GM19395 (cell line): Measurements from ENCODE around the gene ZFAND3.
A peak's percentile ranks its signal among the peaks of the same experiment; 100 is the strongest.

Experiments used
- ATAC-seq: cut with Tn5 transposase; IDR thresholded peaks from one replicate; pipeline ENCODE4 v1.9.1; 2021; ENCODE audit warnings: mild to moderate bottlenecking, moderate library complexity; ENCODE audit not compliant: unreplicated experiment

Gene ZFAND3

DNA sequence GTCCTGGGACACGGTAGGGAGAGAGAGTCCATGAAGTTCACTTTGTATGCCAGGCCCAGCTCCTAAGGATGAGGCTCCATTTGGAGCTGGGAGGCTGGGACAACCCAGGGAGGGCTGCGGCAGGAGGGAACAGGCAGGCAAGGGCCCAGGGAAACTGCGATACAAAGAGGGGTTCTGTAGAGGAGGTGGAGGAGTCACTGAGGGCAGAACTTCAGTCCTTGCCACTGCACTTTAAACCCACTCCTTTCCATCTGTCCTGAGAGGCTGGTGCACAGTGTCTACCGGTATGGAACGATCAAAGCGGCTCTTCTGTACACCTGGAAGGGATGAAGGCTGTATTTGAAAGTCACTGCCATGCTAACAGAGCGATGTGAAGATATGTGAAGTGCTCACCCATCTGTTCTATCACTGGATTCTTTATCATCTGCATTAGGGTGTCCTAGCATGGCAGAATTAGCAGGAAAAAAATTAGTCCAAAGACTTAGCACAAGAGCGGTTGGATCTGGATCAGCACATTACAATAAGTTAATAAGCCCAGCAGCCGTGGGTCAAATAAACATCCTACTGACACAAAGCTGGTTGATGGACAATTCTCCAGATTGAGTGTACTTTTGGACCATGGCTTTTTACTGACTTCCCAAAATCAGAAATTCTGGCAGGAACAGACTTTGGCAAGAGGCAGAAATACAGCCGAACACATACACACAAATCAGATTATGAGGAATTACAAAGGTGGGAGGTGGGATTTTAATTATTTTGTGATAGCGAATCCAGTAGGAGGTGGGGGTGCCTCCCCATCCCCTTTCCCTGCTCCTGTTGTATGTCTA is 20.9 kb upstream of the ZFAND3 start:
- no peak for ATAC-seq

DNA sequence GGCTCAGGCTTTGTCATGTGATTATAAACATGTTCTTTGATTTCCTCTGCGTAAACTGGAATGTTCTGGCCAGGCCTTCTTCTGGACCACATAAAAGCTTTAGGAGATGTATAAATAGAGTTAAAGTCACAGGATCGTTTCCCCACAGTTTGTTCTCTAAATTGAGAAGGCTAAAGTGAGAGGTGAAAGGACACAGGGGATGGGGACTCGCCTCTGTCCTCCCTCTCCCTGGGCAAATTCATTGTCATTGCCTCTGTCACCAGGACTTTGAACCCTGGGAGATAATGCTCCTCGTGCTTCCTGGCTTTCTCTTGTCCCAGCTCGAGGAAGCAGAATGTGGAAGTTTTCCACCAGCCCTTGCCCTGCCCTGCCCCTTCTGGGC is 20.3 kb upstream of the ZFAND3 start:
- ATAC-seq = no peak

DNA sequence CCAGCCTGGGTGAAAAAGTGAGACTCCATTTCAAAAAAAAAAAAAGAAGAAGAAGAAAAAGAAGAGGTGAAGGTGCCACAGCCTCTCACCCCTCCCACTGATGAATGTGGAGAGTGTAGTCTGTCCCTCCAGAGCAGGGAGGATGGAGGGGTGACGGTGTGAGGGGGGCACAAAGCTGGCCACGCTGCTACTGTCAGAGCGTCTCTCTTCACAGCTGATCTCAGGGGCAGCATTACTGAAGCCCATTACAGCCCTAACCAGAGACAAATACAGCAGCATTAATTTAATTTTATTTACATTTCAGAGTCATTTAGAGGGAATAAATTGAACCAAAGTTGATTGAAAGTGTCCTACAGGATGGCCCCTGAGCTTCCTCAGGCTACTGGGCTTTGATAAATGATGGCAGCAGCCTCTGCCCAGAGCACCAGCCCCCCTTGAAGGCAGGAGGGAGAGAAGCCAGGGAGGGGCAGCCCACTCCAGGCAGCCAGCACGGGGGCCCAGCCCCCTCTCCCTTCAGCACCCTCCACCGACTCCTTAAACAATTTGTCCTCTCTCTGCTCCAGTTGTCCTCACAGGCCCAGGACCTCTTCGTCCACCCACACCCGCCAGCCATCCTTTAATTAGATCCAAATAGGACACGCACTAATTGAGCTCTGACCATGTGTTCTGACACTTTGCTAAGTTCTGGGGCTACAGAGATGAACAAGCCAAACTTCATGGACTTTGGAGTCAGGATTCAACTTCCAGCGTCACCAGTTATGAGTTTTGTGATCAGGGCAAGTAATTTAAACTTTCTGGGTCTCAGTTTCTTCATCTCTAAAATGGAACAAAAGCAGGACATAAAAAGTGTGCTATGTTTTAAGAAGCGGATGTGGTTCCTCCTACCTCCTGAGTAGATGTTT is 18.6 kb upstream of the ZFAND3 start:
- ATAC-seq = no peak

DNA sequence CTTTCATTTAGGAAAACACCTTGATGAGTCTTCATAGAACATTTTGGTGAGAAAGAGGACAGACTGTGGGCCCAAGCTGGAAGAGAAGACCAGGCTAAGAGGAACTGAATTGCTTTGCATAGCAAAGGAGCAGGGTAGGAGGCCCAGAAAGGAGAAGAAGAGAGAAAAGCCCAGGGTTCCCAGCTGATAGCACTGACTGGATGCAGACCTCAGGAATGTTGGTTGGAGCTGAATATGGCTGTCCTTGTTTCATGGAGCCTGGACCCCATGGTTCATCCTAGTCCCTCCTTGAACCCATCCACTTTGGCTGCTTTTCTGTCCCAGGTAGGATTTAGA is 18.0 kb upstream of the ZFAND3 start:
- ATAC-seq = no peak

DNA sequence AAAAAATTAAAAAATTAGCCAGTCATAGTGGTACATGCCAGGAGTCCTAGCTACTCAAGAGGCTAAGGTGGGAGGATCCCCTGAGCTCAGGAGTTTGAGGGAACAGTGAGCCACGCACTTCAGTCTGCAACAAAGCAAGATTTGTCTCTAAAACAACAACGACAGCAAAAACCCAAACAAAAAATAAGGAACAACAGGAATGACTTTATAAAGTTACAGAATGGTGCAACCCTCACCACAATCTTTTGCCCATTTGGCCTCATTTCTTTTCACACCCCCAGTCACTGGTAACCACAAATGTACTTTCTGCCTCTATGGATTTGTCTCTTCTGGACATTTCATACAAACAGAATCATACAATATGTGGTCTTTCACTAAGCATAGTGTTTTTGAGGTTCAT is 16.7 kb upstream of the ZFAND3 start:
- no peak for ATAC-seq

DNA sequence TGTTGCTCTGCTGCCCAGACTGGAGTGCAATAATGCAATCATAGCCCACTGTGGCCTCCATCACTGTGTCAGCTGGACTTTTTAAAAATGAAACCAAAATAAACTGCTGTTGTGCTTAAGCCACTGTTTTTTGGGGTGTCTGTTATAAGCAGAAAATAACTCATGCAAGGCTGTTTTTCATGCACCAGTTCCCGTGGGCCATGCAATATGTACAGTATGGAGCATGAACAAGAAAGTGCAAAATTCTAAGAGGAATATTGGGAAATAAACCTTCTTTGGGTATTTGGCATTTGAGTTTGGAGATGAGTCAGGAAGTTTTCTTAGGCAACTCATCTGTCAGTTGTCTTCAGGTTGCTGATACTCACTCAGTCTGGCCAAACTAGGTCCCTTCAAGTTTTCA is 14.9 kb upstream of the ZFAND3 start:
- ATAC-seq = no peak

DNA sequence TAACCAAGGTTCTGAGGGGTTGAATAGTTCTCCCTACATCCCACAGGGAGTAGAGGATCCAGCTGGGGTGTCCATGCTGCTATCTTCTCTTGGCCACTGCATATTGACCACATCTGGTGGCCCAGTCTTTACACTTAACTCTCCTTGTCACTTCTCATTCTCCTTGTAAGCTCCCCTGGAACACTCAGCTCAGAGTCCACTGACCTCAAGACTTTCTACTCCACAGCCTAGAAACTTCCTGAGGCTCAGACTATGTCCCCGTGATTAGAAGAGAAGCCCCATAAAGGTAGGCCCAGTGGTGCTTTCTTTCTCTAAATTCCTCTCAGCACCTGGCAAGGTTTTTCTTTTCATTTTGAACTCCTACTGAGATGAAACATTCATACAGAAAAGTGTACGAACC is 13.3 kb upstream of the ZFAND3 start:
- no peak for ATAC-seq

DNA sequence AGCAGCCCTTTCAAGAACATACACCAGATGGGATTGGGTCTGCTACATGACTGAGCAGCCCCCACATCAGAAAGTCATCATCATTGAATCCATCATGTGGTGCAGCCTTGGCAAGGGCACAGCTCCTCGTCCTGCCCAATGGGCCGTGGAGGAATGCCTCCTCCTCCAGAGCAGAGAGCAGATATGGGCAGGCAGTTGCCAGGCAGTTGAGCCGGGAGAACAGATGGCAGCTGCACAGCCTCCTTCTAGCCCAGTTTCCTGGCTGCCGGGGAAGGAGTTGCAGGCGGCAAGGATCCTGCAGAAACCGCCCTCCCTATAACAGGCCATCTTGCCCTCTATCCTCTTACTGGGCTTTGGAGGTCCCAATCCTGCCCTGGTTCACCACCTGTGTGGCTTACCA is 11.9 kb upstream of the ZFAND3 start:
- no peak for ATAC-seq

DNA sequence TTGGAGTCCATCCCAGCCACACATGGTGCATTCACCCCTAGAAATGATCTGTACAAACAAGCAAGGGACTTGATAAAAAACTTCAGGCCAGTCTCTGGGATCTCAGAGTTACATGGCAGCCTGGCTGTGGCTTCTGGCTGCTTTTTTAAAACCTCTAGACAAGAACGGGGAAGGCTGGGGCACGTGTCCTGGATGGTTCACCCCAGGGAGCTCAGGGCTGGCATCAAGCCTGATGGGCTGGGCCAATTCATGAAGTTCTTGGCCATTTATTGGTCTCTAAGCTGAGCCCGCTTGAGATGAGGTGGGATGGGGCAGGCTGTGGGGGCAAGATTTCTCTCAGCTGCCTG is 10.4 kb upstream of the ZFAND3 start:
- ATAC-seq = no peak

DNA sequence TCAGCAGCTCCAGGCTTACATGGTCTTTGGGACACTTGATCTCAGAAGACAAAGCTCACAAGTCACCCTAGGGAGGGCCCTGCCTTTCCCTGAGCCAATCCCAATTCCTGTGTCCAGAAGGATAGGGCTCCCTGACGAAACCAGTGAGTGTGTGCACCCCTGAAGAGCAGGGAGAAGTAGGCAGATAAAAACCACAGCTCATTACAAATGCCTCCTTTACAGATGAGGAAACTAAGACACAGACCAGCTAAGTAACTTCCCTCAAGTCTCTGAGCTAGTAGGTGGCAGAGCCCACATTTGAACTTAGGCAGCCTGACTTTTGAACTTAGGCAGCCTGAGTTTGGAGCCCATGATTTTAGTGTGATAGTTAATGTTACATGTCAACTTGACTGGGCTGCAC is 6.7 kb upstream of the ZFAND3 start:
- no peak for ATAC-seq

DNA sequence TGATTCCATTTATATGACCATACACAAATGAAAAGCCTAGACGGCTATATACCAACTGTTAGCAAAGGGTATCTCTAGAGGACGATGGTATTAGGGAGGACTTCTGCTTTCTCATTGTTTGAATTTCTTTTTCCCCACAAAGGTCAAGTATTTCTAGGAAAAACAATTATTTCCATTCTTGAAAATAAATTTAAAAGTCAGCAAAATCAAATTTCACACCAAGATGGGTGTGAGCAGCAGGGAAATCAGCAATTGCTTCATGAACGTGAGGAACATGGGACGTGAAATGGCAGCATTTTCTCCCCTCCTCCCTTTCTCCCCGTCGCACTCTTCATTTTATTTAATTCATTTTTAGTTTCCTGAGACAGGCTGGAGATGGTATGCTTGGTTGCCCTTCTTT is 5.2 kb upstream of the ZFAND3 start:
- ATAC-seq = no peak

DNA sequence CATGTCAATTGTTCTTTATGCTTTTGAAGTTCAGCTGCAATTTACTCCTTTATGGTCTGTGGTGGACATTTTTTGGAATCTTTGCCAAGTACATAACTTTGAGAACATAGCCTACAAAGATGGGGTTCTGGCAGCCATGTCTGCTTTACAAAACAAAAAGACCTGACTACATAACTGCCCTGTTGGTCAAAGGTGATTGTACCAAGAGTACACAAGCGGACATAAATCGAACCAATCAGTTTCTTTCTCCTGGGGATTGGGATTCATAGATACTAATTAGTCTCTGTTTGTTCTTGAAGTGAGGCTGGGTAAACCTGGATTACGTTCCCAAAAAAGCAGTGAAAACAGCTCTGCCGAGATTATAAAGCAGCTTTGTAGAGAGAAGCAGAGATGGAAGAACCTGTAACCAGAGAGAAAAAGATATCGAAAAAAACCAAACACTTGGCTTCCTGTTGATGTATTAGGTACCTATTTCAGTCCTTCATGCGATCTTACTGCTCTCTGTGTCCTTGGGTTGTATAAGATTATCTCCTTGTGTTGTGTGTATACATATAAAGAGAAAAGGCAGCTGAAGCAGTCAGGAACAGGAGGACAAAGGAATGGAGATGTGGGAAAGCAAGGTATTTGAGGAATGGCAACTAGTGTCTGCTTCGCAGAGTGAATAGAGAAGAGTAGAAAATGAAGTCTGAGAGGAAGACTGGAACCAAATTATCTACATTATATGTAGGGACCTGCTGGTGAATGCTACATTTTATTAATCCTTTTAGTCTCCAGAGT is 2.7 kb upstream of the ZFAND3 start:
- no peak for ATAC-seq

DNA sequence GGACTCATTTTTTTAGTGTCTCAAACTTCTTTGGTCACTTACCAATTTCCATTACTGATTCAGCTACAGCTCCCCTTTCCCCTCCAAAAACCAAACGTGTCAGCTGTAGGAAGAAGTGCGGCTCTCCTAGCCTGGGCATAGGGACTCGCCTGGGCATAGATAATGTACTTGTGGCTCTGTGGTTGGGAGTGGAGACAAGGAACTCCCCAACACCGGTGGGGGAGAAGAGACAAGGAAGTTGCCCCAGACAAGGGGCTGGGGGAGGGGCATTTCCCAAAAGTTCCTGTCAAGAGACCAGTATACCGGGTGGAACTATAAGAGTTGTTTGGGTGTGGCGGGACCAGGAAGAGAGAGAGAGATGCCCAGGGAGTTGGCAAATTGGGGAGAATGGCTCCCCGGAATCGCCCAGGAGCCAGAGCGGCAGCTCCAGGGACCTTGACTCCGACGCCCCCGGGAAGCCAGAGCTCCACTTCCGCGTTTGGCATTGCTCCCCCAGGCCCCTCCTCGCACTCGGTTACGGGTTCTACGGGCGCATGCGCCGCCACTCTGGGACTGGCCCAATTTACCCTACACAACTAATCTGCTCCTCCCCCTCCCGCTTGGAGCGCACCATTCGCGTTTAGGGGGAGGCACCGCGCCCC is 871 bp upstream of the ZFAND3 start:
- ATAC-seq = peak; percentile 78

DNA sequence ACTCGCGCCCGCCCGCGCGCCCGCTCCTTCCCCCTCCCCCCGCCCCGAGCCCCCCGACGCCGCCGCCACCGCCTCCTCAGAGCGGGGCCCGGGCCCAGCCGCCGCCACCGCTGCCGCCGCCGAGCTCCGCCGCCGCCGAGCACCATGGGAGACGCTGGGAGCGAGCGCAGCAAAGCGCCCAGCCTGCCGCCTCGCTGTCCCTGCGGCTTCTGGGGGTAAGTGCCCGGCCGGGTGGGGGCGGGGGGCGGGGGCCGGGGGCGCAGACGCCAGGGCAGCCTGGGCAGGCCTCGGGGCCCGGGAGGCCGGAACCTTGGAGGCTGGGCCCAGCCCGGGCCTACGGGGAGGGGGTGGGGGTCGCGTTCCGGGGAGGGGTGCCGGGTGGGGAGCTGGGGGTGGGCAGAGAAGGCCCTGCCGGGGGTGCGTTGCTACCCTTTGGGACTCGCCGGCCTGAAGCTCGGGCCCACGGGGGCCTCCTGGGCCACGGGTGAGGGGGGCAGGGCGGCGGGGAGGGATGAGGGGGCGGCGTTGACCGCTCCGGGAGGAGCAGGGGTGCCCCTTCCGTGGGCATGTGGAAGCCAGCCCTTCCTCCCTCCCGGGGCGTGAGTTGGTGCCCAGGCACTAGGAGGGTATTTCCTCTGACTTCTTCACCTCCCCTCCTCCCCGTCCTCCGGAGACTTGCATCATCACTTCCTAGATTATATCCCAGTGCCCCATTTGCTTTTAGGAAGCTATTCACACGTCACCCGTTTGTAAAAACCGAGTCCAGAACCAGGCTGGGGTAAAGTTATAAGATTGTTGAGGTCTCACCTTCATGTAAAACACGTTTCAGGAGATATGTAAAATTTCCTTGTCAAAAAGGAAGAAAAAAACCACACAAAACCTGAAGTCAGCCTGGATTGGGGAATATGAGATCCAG is 533 bp downstream of the ZFAND3 start:
- no peak for ATAC-seq

DNA sequence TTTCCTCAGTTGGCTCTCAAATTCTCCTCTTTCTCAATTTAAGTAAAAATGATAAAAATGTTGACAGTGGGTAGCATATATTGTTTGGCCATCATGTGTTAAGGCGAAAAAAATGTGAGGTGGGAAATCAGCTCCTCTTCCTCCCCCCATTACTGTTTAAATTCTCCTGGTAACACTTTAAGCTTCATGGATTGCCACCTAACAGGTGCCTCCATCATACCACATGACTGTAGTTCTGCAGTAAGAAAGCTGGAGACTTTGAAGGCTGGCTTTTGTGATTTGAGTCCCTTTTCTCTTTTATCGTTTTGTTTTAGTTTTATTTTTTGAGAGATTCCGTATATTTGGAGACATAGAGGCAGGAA is 1.2 kb downstream of the ZFAND3 start:
- no peak for ATAC-seq

DNA sequence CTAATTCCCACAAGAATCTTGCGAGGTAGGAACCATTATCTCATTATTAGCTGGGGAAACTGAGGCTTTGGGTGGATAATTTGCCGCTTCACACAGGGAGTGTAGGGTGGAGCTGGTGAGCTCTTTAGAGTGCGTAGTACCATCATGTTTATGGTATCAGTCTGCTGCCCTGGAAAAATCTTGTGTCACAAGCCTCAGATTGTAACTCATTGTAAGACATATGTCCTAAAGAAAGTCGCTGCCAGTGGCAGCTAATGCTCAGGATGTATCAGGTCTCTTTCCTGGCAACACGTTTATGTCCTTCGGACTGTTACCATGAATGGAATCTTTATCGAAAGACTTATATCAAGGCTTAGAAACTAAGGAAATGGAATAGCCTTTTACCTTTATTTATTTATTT is 1.9 kb downstream of the ZFAND3 start:
- no peak for ATAC-seq

DNA sequence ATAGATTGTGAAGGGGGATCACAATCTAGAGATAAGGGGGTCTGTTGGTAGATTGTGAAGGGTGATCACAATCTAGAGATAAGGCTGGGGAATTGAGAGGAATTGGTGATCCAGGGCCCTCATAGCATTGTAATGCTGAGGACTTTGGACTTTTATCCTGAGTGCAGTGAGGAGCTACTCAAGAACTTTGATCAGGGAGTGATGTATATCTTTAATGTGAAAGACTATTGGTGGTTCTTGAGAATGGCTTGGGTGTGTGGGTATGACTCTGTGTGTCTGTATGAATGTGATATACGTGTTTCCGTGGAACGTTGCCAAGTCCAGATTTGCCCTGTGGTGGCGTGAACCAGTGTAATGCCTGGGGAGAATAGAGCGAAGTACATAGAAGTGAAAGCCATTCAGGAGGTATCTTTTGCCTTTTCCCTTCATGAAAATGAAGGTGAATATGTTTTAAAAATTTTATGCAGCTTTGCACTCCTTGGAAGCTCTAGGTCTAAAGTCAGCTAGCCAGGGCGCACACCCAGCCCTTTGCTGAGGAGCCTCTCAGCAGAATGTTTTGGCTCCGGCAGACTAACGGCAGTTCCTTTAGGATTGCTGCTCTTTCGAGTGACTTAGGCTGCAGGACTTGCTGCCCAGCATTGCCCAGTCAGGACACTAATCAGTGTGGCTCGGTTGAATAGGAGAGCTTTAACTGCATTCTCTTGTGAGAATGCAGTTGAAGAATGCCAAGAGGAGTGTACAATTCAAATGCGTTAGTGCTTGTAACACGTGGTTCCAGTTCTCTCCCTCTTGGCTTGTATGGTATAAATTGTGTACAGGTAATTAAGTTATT is 3.5 kb downstream of the ZFAND3 start:
- no peak for ATAC-seq

DNA sequence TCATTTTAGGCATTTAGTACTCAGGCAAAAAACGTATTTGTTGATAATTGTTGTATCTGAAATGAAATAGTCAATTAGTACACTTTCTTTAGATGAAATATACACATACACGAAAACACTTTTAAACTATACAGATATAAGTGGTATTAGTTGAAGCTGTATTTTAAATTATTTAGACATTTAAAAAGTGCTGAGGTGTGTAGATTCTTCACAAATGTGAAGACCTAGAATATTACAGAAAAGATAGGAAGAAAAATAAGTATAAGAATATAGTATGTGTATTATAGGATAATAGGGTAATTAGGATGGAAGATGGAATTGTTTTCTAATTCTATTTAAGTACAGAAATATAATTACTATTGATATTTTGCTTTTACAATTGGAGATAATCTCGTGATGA is 4.6 kb downstream of the ZFAND3 start:
- ATAC-seq = no peak

DNA sequence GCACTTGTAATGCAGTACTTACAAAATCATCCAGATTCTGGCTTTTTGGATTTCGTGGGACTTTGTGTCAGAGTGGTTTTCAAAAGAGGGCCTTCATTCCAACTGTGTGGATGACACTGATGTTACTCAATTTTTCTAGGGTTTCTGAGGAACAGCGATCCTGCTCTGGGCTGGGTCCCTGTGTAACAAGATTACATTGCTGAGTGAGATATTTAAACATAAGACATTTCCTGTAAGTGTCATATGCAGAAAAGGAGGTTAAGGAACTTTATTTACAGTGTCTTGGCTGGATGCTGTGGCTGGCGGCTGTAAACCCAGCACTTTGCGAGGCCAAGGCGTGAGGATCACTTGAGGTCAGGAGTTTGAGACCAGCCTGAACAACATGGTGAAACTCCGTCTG is 6.7 kb downstream of the ZFAND3 start:
- ATAC-seq = no peak
